NK-92 treated with Interleukin-12 subunit alpha and Interleukin-12 subunit beta, amount 100 ng/mL, for 24 hours (cell line): Measurements from ENCODE around the gene PRRC2B.
"Not testable (repeated sequence)": the region's sequence is repeated elsewhere in the genome, so short reads cannot be mapped to it uniquely, and the experiment has no call there.

ENCODE experiments used
- DNase-seq: peaks from one replicate; lab custom pipeline; 2025; lab: John Stamatoyannopoulos, UW

PRRC2B gene

DNA sequence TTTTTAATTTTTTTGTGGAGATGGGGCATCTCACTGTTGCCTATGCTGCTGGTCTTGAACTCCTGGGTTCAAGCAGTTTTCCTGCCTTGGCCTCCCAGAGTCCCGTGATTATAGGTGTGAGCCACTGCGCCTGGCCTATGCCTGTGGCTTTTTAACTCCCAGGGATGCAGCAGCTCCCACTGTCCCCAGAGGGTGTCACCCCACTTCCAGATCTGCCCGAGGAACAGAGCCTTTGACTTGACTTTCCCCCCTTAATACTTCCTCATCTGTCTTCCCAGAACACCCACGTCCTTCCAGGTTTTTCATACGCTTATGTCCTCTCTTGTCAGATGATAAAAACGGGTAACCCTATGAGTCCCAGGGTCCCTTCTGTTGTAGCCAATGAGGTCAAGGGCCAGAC, 7.6 kb upstream of the PRRC2B start:
- DNase-seq = no peak

DNA sequence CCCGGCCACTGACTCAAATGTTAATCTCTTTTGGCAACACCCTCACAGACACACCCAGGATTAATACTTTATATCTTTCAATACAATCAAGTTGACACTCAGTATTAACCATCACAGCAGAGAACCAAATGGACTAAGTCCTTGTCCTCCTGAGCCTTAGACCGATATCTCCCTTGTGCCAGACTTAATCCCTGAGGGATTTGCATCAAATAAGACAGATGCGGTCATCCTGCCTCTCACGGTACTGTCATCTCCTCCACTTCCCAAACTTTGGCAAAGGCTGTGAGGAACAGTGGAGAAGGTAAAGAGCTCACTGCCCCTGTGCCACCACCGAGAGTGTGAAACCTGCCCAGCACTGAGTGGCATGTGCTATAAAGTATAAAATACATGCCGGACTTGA, 6.5 kb upstream of the PRRC2B start:
- DNase-seq = no peak

DNA sequence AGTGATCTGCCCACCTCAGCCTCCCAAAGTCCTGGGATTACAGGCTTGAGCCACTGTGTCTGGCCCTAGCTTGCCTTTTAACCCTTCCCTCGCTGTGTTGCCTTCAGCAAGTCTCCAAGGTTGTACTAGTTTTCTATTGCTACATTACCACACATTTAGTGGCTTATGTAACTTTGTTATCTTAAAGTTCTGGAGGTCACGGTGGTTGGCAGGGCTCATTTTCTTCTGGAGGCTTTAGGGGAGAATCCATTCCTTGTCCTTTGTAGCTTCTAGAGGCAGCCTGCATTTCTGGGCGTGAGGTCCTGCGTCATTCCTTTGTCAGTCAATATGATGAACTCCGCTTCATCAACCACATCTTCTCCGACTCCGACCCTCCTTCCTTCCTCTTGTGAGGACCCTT, 2.9 kb upstream of the PRRC2B start:
- no peak for DNase-seq

DNA sequence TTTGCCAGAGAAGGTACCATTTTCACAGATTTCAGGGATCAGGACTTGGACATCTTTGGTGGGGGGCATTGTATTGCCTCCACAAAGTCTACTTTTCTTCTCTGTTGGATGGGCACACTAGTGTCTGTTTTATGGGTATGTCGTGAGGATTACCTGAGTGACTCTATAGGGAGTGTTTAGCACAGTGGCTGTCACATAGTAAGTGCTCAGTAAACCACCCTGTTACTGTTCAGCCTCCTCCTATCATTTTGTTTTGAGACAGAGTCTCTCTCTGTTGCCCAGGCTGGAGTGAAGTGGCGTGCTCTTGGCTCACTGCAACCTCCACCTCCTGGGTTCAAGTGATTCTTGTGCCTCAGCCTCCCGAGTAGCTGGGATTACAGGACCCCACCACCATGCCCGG, 2.4 kb upstream of the PRRC2B start:
- DNase-seq = no peak

DNA sequence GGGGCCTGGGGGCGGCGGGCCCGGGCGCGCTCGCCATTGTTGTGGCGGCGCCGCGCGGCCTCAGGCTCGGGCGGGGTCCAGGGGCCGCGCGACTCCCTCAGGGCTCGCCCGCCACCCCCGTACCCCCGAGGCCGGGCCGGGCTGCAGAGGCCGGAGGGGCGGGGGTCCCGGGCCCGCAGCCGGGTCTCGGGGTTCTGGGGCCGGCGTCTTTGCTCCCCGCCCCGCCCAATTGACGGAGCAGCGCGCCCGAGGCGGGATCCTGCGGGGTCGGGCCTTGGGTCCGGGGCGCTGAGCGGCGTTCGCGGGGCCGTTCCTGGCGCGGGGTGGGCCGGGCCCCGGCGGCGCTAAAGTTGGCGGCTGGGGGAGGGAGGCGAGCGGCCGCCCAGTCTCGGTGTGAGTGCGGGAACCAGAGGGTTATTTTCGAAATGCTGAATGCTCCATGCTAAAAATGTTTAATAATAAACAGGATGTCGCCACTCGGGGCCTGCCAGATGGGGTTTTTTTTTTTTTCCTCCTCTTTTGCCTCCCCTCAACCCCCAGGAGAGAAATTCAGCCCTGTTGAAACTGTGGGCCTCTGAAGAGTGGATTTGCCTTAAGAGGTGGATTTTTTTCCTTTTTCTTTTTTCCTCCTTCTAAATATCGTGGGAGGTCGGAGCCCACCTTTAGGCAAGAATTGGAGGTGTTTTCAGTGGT, 724 bp downstream of the PRRC2B start:
- DNase-seq = peak; percentile 43

DNA sequence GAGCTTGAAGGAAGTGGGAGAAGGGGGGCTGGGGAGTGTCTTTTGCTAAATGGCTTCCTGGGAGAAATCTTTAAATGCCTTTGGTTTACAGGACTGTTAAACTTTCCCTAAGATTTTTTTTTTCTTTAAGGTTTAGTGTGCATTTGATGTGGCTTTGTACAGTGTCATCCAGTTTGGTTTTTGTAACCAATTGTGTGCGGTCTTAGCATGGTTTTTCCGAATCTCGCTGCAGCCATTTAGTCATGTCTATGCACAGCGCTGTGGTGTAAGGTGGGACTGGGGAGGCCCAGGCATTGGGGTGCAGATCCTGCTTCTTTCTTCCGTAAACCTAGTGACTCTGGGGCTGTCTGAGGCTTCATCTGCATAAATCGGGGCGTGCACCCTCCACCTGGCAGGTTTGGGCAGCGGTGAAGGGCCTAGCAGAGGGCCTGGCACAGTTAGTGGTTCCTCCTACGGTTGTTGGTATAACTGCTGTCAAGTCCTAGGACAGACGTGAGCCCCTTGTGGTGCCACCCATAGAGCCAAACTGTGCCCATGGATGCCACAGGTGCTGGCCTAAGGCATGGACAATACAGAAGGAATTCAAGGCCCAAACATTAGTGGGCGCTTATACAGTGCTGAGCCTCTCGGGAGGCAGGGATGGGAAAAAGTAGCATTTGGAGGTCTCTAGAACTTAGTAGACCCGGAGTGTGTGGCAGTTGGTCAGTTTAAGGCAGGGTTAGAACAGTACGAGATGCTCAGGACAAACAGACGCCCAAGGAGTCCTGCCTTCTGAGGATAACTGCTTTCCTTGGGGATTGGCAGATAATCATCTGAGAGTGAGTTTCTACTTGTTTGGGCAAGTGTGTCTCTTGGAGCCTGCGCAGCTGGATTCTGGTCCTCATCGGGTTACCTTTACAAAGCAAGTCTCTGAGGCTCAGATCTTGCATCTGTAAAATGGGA, 1.5 kb downstream of the PRRC2B start:
- DNase-seq = peak; percentile 53

DNA sequence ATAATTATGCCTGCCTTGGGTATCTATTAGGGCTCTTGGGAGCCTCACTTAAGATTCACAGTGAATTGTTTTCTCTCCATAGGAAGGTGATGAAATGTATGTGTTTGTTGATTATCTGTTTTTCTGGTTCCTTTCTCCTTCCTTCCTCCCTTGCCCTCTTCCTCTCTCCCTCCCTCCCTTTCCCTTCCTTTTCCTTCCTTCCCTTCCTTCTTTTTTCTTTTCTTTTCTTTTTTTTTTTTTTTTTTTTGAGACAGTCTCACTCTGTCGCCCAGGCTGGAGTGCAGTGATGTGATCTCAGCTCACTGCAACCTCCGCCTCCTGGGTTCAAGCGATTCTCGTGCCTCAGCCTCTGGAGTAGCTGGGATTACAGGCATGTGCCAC, 2.2 kb downstream of the PRRC2B start:
- DNase-seq = not testable (repeated sequence)

DNA sequence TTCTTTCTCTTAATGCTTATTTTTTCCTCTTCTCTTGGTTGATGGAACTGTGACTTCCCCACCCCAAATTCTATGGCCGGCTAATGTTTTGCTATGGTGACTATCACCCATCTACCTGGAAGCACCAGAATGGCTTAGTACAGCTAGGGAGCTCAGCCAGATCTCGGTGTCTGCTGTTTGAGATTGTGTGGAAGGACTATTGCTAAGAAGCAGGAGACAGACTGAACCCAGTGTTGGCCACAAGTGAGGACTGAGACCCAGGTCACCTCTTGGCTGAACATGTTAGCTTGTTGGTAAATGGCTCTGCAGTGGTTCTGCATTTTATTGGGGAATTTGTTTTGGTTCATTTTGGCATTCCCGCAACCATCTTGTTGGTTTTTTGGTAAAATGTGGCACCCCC, 2.7 kb downstream of the PRRC2B start:
- DNase-seq = no peak

DNA sequence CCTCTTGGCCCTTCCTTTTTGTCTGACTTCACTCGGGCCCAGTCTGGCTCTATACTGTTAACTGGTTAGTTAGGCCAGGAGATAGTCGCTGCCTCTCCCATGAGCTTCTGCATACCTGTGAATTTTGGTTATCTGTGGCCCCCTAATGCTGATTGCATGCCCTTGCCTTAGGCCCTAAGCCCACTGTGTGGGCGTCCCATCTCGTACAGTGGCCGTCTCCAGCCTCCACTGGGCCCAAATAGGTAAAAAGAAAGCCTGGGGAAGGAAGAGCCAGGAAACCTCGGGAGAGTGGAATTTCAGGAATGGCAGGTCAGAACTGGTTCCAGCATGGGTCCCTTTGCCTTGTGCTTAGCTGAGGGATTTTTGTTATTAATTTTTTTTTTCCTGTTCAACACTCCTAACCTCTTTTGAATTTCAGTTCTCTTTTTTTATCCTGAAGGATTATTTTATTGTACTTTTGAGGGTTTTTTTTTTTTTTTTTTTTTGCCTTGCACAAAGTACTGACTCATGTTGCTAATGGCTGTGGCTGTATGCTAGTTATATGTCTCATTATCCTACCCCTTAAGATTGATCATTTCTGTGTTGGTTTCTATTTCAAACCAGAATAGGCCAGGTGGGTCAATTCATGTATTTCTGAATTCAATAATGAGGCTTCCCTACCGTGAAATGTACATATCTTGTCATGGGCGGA, 3.4 kb downstream of the PRRC2B start:
- no peak for DNase-seq

DNA sequence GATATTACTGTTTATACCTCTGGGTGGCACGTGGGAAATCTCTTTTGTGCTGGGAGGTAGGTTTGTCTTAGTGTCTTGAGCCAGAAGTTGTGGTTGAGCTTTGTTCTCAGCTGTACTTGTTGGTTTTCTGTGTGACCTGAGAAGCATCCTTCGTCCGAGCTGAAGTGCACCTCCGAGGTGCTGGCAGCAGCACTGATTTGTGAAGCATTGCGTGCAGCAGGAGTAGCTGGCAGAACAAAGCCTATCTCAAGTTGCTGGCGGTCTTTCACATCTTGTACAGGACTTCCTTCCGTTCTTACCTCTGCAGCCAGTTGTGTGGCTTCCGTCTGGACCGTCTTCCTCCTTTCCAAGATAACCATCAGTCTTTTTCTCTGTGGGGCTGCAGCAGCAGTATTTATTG, 4.3 kb downstream of the PRRC2B start:
- peak; percentile 70 for DNase-seq

DNA sequence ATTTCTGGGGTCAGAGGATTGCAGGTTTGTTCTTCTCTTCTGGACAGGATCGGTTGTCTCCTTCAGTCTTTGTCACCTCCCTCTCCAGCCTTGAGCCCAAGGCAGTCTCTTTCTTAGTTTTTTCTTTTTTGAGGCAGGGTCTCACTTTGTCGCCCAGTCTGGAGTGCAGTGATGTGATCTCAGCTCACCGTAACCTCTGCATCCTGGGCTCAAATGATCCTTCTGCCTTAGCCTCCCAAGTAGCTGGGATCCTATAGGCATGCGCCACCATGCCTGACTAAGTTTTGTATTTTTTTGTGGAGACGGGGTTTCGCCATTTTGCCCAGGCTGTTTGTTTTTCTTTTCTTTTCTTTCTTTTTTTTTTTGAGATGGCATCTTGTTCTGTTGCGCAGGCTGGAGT, 6.1 kb downstream of the PRRC2B start:
- DNase-seq = no peak

DNA sequence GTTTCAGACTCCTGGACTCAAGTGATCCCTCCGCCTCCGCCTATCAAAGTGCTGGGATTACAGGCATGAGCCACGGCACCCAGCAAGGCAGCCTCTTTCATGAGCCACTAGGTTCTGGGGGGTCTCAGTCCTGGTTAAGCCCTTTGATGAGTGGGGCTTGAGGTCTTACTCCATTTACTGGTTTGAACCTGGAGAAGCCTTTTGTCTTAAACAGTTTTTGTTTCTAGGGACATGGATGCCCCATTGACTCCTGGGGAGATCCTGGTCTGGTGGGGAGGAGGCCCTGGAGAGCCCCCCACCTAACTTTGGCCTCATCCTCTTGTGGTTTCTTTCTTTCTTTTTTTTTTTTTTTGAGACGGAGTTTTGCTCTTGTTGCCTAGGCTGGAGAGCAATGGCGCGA, 6.7 kb downstream of the PRRC2B start:
- no peak for DNase-seq

DNA sequence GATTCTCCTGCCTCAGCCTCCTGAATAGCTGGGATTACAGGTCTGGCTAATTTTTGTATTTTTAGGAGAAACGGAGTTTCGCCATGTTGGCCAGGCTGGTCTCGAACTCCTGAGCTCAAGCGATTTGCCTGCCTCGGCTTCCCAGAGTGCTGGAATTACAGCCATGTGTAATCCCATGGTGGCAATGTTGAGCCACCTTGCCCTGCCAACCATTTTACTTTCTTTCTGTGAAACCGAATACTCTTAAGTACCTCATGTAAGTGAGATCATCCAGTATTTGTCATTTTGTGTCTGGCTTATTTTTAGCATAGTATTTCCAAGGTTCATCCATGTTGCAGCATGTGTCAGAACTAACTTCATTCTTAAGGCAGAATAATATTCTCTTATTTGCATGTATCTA, 8.2 kb downstream of the PRRC2B start:
- DNase-seq = no peak

DNA sequence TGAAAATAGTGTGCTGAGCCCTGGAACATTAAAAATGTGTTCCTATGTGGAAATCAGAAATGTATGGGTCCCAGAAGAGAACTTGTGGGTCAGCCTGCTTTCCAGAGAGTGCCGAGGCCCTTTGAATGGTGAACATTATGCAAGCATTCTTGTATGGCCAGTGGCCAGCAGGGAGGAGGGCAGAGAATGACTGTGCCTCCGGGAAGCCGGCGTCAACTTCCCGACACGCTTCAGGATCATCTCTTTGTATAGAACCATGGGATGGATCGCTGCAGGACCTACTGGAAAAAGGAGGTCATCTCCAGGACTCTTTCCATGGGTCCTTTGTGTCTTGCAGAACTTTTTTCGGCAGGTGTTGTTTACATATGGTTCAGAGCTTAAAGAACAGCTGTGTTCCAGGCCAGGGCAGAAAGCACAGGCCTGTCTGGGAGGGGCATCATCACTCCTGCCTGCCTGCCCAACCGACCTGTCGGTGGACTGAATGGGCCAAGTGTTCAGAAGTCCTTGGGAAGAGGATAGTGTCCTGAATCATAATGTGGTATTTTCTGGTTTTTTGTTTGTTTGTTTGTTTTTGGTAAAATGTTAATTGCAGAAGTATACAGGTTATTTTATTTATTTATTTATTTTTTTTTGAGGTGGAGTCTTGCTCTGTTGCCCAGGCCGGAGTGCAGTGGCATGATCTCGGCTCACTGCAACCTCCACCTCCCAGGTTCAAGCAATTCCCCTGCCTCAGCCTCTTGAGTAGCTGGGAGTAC, 9.0 kb downstream of the PRRC2B start:
- no peak for DNase-seq

DNA sequence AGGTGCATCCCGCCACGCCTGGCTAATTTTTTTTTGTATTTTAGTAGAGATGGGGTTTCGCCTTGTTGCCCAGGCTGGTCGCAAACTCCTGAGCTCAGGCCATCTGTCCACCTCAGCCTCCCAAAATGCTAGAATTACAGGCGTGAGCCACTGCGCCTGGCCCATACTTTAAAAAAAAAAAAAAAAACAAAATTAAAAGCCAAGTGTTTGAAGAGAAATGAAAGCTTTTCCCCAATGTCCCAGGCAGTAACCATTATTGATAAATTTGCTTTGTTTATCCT, 9.5 kb downstream of the PRRC2B start:
- DNase-seq = no peak

DNA sequence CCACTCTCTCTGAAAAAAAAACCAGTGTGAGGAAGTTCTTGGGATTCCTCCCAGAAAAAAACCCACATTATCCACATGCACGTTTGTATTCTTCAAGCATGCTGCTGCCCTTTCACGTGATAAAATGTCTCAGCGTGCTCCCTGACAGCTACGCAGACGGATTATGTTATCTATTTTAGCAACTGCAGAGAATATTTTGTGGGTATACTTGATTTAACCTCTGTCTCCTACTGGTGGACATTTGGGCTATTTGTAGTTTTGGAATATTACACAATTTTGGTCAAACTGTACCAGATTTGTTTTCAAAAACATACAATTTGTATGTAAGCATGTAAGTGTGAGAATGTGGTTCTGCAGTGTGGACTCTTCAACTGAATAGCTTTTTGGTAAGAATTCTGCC, 10.7 kb downstream of the PRRC2B start:
- DNase-seq = no peak

DNA sequence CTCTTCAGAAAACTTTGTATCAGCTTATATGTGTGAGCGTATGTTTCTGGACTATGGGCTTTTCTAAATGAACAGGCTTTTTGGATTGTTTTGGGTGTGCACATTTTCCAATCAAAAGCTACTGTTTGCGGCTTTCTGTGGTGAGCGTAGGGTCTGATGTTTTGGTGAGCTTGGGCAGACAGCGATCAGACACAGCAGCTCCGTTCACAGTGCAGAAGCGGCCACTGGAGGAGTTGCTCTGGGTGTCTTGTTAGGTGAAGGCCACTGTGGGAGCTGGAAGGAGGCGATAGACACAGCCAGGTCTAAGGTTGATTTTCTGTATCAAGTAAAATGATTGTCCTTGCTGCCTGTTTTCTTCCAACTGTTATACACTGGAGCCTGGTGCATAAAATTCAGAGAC, 11.1 kb downstream of the PRRC2B start:
- DNase-seq = no peak

DNA sequence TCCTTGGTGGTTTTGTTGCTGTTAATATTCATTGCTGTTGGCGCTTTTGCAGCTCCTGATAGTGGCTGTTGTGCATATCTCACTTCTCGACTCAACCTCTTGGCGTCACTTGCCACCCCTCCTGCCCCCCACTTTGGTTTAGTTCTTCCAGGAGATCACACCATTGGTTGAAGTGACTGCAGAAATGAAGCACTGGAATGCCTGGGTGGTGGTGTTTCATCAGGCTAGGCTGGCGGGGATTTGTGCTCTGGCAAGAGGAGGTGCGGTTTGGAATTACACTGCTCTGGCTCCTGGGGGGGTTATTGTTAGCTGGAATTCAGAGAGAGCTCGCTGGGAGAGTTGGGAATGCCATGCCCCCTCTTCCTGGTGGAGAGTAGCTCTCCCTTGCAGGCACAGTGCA, 11.5 kb downstream of the PRRC2B start:
- DNase-seq = no peak

DNA sequence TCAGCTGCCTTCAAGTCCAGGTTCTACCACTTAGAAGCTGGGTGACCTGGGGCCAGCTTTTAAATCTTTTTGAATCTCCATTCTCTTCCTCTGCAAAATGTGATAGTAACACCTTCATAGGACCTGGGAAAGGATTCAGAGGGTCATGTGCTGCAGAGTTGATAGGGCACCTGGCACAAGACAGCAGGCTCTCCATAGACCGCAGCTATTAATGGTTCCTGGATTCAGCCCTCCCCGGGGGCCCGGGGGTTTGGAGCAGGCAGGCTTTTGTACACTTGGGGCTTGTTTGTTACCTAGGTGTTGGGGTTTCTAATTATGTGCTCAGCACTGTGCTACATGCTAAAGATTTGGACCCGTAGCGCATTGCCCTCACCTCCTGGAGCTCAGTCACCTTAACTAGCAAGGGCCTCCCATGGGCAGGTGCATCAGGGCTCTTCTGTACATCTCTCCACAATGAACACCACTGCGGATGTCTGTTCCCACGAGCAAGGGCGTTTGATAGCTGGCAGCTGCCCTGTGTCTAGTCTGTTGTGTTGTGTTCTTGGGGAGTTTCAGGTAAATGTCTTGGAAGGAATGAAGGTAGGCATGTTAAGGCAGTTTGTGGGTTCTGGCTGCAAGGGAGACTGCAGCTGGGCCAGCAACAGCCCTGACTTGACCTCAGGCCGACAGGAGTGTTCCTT, 12.1 kb downstream of the PRRC2B start:
- no peak for DNase-seq

DNA sequence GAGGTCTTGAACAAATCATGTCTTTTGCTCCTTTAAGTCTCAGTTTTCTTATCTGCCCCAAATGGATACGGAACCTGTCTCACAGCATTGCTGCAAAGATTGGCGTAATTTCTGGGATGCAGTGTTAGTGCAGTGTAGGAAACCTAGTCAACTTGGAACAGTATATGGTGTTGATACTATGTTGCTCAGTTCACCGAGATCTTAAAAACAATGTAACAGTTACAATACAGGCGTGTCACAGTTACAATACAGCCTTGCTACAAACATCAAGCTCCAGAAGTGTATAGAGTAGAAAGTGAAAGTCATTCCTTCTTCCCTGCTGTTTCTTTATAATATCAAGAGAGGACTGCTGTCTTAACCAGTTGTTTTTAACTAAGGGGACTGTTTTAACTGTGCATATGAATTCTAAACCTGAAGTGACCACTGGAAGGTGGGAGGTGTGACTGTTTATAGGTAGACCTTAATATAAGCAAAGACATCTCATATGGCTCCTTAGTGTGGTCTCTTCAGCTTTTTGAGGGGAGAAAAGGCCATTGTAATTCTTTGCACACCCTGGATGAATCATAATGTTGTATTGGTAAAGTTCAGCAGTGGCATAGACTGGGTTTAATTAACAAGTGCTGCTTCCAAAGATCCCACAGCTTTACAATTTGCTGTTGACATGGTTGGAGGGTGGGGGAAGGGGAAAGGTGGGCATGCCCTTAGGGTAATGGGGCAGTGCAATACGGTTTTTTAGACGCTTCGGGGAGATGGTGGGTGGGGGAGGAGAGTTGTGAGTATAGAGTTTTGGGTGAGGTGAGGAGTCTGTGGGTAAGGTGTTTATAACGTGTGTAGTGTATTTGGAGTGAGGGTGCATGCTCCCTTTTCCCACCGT, 12.9 kb downstream of the PRRC2B start:
- DNase-seq = peak; percentile 29

DNA sequence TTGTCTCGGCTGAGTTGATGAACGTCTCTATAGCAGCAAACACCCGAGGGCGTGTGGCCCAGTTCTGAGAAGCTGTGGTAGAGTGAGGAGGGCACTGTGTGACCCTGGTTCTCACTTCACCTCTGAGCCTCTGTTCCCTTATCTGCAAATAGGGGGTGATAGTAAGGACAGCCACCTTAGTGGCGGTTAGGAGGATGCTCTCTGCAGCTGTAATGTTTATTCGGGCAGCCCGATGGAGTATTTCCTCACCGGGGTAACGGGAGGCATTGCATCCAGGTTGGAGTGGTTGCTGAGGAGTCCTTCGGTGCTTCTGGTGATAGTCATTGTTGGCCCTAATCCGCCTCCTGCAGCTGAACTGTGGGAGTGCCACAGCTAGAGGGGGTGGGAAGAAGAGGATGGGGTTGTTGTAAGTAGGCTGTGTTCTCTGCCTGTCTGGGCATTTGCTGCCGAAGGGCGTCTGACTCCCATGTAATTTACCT, 13.9 kb downstream of the PRRC2B start:
- DNase-seq = no peak
